GM19035 (cell line): Measurements from ENCODE around the gene POLR2F.
"Not testable (repeated sequence)": the region's sequence is repeated elsewhere in the genome, so short reads cannot be mapped to it uniquely, and the experiment has no call there.

Experiments used
- ATAC-seq: cut with Tn5 transposase; IDR thresholded peaks from one replicate; pipeline ENCODE4 v1.9.1; 2021; ENCODE audit not compliant: unreplicated experiment

Gene POLR2F

DNA sequence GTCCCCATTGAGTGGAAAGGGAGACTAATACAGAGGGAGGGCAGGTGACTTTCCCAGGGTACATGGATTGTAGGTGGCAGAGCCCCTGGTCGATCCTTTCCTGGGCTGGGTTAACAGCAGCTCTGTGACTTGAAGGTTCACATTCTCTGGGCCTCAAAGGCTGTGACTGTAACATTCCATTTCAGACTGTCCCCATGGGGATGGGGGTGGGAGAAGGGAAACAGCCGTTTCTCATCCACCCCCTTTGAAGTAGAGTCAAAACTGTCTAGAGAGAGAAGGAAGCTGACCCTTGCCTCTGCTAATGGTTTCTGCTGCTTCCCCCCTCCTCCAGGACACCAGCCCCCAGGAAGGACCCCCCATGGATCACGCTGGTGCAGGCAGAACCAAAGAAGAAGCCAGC is 28.2 kb upstream of the POLR2F start:
- no peak for ATAC-seq

DNA sequence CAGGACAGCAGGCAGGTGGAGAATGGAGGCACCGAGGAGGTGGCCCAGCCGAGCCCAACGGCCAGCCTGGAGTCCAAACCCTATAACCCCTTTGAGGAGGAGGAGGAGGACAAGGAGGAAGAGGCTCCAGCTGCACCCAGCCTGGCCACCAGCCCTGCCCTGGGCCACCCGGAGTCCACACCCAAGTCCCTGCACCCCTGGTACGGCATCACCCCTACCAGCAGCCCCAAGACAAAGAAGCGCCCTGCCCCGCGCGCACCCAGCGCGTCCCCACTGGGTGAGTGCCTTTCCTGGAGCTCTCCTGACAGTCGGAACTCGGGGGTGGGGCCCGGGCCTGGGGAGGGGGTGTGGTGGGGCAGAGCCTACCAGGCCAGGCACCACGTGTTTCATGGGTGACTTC is 27.7 kb upstream of the POLR2F start:
- no peak for ATAC-seq

DNA sequence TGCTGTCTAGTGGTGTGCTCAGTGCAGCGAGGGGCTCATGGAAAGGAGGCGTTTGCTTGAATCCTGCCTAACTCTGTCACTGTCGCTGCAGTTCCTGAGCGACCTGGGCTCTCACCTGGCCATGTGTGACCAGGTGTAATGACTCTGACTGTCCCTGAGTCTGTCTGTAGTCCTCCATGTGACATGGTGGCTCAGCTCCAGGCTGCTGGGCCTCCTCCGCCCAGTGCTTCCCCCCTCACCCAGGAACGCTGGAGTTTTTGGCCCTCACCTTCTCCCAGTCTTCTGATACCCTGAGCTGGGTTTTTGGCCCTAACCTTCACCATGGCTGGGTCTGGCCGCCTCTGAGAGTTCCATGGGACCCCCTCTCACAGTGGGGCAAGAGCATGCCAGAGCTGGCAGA is 27.1 kb upstream of the POLR2F start:
- no peak for ATAC-seq

DNA sequence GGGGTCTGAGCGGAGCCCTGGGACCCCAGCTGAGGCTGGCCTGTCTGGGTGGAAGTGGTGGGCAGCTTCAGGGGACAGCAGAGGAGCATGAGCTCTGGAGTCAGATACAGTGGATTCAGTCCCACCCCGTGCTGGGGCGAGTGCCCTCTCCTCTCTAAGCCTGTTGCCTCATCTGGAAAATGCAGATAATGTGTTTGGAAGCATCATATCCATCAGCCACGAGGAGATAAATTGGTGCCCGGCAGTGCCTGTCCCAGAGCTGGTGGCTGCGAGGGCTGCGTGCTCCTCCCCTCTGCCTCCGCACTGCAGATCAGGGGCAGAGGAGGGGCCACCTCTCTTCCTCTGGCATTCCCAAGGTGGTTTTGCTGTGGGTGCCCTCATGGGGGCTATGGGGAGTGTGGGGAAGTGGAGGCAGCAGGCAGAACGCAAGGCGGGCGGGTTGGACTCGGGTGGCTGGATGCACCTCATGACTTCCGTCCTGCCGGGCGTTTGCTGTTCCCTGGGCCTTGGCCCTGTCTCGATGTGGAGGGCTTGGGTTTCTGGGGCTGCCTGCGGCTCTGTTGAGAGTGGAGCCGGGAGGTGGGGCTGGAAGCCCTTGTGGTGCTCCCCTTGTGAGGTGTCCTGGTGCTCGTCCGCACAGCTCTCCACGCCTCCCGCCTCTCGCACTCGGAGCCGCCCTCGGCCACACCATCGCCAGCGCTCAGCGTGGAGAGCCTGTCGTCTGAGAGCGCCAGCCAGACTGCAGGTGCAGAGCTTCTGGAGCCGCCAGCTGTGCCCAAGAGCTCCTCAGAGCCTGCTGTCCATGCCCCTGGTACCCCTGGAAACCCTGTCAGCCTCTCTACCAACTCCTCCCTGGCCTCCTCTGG is 26.5 kb upstream of the POLR2F start:
- no peak for ATAC-seq

DNA sequence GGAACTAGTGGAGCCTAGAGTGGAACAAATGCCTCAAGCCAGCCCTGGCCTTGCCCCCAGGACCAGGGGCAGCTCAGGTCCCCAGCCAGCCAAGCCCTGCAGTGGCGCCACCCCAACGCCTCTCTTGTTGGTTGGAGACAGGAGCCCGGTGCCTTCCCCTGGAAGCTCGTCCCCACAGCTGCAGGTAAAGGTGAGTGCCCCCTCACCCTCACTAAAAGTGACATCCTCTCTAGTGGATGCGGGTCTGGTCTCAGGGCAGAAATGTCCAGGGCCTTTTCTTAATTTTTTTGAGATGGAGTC is 25.9 kb upstream of the POLR2F start:
- ATAC-seq, result no peak

DNA sequence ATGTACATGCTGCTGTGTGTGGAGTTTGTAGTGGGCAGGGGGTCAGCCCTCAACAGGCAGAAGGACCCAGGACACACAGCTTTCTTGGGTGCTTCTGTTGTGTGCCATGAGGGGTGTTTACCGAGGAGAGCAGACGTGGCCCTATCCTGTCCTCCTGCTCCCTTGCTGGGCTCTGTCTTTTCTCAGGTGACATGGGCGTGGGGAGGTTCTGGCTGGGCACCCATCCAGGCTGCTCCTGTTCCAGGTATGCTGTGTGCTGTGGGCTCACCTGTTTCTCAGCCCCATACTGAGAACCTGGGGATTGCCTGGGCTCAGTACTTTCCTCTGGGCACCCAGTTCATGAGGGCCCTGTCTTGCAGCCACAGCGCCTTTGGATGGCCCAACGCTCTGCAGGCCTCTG is 24.1 kb upstream of the POLR2F start:
- ATAC-seq, result no peak

DNA sequence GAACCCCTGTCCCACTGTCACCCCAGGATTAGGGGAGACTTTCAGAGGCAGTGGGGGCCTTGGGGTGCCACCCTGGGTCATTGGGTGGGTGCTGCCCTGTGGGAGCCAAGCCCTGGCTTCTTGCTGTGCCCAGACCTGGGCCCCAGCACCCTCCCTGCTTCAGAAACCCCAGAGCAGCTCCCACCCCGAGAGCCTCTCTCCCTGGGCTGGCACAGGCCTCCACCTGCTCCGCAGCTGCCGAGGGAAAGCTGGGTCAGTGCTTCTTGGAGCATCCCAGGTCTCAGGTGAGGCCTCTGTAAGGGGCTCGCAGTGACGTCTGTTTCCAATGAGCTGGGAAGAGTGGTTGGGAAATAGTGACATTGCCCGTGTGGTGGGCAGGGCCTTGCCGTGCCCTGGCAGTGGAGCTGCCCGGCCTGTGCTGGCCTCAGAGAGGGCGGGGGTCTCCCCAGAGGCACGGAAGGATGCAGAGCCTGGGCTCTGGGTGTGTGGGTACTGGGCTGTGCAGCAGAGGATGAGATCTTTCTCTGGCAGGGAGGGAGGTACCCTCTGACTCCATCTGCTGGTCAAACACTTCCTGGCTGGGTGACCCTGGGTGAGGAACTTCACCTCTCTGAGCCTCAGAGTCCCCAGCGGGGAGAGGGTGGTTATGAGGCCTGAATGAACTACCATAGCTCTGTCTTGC is 23.1 kb upstream of the POLR2F start:
- ATAC-seq, result no peak

DNA sequence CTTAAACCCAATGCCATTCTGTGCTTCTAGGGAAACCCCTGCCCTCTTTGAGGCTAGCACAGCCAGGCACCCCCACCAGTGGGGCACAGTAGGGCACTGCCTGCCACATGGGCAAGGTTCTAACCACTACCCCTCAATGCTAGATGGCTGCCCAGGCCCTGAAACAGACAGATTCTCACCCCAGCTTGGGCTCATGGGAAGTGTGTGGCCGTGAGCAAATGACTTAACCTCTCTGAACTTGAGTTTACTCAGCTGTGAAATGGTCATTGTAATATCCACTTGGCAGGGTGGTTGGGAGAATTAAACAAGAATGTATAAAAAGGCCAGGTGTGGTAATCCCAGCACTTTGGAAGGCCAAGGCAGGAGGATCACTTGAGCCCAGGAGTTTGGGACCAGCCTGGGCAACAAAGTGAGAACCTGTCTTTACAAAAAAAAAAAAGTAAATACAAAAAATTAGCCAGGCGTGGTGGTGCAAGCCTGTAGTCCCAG is 22.5 kb upstream of the POLR2F start:
- ATAC-seq, result no peak

DNA sequence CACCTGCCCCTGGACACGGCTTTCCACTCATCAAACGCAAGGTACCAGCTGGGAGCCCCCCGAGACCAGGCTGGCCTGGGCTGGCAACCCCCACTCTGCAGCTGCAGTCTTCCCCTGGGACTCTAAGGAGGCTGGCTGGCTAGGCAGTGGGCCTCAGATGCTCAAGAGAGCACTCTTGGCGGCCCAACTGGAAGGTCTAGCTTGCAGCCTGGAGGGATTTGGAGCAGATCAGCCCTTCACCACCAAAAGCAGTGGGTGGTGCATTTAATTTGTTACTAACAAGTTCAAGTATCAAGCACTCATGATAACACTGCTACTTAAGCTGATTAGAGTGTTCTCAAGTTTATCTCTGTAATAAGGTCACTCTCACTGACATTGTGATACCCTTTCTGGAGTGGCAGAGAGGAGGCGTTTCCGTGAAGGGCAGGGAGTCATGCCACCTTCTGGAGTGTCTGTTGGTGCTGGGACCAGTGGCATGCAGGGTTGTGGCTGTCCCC is 21.6 kb upstream of the POLR2F start:
- ATAC-seq, result no peak

DNA sequence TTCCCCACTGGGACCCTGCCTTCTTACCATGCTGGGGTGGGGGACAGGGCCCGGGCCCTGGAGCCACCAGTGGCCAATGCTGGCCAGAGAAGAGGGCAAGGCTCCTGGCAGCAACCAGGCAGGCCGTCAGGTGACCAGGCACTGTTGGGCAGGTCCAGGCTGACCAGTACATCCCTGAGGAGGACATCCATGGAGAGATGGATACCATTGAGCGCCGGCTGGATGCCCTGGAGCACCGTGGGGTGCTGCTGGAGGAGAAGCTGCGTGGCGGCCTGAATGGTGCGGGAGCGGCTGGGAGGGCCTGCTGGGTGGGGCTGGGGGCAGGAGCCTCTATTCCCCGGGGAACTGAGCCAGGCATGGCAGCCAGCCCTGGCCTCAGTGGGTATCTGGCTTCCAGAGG is 21.1 kb upstream of the POLR2F start:
- ATAC-seq, result no peak

DNA sequence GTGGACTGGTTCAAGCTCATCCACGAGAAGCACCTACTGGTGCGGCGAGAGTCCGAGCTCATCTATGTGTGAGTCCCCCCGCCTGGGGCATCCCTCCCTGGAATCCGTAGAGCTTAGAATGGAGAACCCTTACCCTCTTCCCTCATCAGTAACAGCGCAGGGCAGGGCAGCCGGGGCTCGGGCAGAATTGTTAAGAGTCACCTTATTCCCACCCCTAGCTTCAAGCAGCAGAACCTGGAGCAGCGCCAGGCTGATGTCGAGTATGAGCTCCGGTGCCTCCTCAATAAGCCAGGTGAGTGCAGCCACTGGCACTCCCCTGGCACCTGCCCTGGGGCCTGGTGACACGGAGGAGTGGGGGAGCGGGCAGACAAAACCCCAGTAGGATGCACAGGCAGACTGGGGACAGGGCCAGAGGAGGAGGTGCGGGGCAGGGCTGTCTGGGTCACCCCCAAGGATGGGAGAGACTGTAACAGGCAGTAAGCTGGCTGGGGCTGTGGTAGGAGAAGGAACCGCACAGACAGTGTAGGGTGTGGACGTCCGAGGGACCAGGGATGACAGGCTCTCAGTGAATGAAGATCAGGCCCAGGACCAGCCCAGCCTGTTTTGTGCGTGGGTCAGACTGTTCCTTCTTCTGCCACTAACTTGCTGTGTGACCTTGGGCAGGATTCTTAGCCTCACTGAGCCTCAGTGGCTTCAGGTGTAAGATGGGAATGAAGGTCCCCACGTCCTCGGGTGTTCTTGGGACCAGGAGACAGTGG is 20.5 kb upstream of the POLR2F start:
- no peak for ATAC-seq

DNA sequence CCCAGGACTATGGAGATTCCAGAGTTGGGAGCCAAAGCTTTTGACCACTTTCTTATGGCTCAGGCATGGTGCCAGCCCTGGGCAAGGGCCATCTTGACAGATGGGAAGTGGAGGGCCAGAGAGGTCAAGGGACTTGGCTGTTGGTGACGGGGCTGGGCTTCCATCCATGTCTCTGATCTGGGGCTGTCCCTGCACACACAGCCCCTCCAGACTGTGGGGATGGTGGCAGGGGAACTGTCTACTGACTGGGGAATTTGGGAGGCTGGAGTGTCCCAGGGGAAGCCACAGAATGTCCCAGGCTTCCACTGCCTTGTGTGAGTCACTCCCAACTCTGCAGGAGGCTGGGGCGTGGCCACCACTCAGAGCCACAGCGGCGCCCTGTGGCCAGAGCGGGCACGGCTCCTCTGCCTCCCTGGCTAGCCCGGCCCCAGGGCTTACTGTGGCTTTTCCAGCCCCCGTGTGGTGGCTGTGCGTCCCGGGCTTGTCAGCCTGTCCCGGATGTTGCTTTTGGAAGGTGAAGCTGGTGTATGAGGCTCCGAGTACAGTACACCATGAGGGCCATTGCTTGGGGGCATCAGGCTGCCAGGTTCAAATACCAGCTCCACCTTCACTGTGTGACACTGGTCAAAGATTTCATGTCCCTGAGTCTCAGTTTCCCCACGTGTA is 19.7 kb upstream of the POLR2F start:
- peak; percentile 78 for ATAC-seq

DNA sequence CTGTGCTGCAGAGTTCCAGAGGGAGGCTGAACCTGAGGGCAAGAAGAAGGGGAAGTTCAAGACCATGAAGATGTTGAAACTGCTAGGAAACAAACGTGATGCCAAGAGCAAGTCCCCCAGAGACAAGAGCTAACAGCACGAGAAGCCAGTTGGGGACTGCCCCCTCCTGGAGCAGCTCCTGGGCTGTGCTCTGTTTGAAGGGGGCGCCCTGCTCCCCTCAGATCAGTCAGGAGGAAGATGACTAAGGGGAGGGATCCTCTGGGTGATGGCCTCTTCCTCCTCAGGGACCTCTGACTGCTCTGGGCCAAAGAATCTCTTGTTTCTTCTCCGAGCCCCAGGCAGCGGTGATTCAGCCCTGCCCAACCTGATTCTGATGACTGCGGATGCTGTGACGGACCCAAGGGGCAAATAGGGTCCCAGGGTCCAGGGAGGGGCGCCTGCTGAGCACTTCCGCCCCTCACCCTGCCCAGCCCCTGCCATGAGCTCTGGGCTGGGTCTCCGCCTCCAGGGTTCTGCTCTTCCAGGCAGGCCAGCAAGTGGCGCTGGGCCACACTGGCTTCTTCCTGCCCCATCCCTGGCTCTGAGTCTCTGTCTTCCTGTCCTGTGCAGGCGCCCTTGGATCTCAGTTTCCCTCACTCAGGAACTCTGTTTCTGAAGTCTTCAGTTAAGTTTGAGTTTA is 12.7 kb upstream of the POLR2F start:
- ATAC-seq, result no peak

DNA sequence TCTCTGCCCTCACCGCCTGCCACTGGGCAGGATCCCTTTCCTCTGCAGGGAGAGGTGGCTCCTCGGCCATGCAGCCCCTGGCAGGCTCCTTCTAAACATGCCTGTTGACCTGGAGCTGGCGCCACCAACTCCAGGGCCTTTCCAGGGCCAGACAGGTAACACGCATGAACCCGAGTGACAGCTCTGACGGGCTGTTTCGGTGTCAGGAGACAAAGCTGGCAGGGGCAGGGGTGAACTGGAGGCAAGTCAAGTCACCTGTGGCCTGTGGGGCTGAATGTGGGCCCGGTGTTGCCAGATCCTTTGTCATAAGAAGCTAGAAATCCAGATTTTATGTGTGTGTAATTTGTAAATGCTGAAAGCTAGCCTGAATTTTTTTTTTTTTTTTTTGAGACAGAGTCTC is 11.4 kb upstream of the POLR2F start:
- no peak for ATAC-seq

DNA sequence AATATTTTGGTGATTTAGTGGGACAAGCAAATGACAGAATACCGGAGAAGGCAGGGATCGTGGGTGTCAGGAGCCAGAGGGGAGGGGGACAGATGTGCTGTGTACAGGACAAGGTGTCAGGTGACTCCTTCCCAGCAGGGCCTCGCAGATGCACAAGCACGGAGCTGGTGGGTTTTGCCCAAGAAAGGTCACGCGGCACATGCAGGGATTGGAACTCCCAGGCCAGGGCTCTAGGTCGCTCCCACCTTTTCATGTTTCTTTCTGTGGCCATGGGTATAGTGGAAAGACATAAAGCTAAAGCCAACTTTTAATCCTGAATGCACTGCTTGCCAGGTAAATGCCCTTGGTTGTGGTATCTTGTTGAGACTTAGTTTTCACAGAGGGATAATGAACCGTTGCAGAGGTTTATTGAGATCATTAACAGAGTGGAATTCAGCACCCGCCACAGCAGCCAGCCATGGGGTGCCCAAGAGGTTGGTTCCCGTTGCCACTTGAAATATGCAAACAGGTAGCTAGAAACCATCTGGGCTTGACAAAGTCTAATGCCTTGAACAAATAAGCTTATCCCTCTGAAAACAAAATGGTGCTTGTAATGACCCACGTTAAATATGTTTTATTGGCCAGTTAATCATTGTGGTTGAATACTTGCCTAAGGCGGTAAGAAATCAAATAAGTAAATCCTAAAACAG is 10.2 kb upstream of the POLR2F start:
- ATAC-seq, result no peak

DNA sequence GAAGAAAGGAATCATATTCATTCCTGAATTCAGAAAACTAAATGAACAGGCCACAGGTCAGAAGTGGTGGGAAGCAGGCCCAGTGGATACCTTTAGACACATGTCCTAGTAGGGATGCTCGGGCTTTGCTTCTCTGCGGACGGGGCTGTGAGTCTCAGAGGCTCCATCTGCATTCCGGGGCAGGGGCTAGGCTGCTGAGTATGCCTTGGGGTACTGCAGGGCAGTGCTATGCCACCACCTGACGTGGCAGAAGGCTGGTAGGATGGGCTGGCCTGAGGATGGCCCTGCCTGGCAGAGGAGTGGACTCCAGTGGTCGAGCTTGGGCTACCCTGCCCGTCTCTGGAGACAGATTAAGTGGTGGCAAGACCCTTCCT is 9.7 kb upstream of the POLR2F start:
- no peak for ATAC-seq

DNA sequence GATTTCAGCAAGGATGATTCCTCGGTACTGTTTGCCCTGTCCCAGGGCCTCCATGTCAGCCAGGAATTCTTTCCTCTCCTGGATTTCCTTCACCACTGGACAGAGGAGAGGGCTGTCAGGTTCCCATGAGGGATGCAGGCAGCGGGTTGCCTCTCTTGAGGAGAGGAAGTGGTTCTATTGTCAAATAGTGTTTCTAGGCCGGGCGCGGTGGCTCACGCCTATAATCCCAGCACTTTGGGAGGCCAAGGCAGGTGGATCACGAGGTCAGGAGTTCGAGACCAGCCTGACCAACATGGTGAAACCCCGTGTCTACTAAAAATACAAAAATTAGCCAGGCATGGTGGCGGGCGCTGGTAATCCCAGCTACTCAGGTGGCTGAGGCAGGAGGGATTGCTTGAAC is 9.1 kb upstream of the POLR2F start:
- ATAC-seq, result not testable (repeated sequence)

DNA sequence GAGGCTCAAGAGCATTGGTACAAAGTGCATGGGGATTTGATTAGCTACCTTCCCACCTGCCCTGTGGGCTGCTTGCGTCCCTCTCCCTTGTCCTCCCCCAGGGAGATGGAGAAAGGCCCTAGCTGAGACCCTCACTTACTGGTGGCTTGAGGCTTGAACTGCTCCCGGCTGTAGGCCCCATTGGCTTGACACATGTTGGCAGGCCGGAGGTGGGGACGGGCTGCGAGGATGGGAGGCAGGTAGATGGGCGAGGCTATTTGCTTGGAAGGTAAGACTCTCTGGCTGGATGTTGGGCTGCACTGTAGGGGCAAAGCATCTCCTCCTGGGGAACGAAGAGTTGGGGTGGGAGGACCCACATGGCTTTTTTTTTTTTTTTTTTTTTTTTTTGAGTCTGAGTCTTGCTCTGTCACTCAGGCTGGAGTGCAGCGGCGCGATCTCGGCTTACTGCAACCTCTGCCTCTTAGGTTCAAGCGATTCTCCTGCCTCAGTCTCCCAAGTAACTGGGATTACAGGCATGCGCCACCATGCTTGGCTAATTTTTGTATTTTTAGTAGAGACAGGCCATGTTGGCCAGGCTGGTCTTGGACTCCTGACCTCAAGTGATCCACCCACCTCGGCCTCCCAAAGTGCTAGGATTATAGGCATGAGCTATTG is 6.2 kb upstream of the POLR2F start:
- not testable (repeated sequence) for ATAC-seq

DNA sequence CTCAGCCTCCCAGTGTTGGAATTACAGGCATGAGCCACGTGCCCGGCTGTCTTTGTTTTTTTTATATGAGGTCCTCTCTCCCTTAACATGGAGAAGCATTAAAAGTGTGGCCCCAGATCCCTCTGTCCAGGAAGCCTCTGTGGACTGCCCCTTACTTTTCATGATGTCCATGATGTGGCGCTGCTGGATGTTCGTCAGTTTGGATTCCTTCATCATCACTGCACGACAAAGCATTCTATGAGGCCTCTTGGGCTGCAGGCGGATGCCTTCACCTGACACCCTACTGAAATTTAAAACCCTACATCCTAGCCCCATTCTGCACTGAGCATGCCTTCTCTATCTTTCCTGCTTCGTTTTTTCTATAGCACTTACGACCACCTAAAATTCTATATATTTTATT is 2.2 kb upstream of the POLR2F start:
- no peak for ATAC-seq

DNA sequence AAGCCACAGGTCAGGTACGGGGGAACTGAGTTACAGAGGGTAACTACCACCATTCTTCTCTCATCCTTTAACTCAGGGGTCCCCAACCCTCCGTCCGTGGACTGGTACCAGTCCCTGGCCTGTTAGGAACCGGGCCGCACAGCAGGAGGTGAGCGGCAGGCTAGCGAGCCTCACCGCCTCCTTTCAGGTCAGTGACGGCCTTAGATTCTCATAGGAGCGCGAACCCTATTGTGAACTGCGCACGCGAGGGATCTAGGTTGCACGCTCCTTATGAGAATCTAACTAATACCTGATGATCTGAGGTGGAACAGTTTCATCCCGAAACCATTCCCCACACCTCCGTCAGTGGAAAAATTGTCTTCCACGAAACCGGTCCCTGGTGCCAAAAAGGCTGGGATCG is 870 bp upstream of the POLR2F start:
- not testable (repeated sequence) for ATAC-seq
